ENCODE measurements around the gene ST3GAL3. TPM values are rescaled to one million over a fixed set of nuclear protein-coding genes. Genes with fewer than 3 reads are reported as not detected.
"Not testable (repeated sequence)": the region's sequence is repeated elsewhere in the genome, so short reads cannot be mapped to it uniquely, and the experiment has no call there.

The ST3GAL3 gene
- total RNA-seq, 1 donor from 2014 or later: 14.9 TPM

DNA sequence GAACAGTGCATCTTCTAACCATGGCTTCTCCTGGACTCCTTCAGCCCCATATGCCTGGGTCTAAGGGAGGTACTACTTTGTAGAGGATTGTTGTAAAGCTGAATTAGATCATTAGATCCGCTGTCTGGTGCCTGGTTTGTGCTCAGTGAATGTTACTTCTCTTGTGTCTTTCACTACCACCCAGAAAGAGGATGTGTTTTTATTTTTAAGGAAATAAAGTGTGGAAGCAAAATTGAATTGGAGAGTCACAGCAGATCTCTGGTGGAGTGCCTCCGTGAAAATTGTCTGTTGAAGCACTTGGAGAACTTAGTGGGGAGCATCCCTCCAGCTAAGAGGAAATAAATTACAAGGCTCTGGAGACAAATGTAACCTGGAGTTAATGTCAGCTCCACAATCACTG is 124.5 kb downstream of the ST3GAL3 start:
- no peak for DNase-seq (ENCODE audit: low spot score)
- H3K27me3 Mint-ChIP-seq (ENCODE audit: unreplicated experiment): peaks cover 2% of the 10 kb centered on the region
- no peaks in the 10 kb centered on the region for H3K36me3 Mint-ChIP-seq (ENCODE audit: low read depth, unreplicated experiment)
- peaks cover 25% of the 10 kb centered on the region for H3K4me1 Mint-ChIP-seq (ENCODE audit: unreplicated experiment)
- no peak overlapping the region for H3K27ac Mint-ChIP-seq (ENCODE audit: unreplicated experiment)
- no peak for TF ChIP-seq CTCF (IDR thresholded peaks at IDR 0.05; ENCODE audit: unreplicated experiment)
- no peaks in the 10 kb centered on the region for H3K9me3 Mint-ChIP-seq (ENCODE audit: unreplicated experiment)
- H3K4me3 Mint-ChIP-seq (ENCODE audit: unreplicated experiment): no peak overlapping the region

DNA sequence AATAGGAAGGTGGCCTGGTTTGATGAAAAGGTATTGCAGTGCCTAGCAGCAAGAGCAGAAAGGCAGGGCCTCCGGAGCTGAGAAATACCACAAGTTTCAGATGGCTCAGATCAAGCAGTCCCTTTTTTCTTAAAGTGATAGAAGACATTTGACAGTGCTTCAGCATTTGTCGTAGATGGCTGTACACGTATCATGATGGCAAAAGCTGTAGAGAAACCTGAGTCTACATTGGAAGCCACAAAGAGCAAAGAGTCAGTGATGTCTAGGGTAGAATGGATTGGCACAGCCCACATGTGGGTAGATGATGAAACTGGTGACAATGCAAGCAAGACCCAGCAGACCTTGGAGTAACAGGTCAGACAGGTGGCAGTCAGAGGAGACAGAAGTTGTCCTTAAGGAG is 124.9 kb downstream of the ST3GAL3 start:
- H3K36me3 Mint-ChIP-seq (ENCODE audit: low read depth, unreplicated experiment): no peaks in the 10 kb centered on the region
- TF ChIP-seq CTCF (IDR thresholded peaks at IDR 0.05; ENCODE audit: unreplicated experiment): no peak
- H3K4me3 Mint-ChIP-seq (ENCODE audit: unreplicated experiment): no peak overlapping the region
- H3K9me3 Mint-ChIP-seq (ENCODE audit: unreplicated experiment): no peaks in the 10 kb centered on the region
- peaks cover 25% of the 10 kb centered on the region for H3K4me1 Mint-ChIP-seq (ENCODE audit: unreplicated experiment)
- DNase-seq (ENCODE audit: low spot score): no peak
- no peak overlapping the region for H3K27ac Mint-ChIP-seq (ENCODE audit: unreplicated experiment)
- H3K27me3 Mint-ChIP-seq (ENCODE audit: unreplicated experiment): peaks cover 2% of the 10 kb centered on the region

GRCh38 chr1:43832998-43833397 is 125.7 kb downstream of the ST3GAL3 start:
- no peak overlapping the region for H3K27ac Mint-ChIP-seq (ENCODE audit: unreplicated experiment)
- no peak overlapping the region for H3K4me3 Mint-ChIP-seq (ENCODE audit: unreplicated experiment)
- peaks cover 2% of the 10 kb centered on the region for H3K27me3 Mint-ChIP-seq (ENCODE audit: unreplicated experiment)
- no peak for DNase-seq (ENCODE audit: low spot score)
- no peaks in the 10 kb centered on the region for H3K36me3 Mint-ChIP-seq (ENCODE audit: low read depth, unreplicated experiment)
- peaks cover 25% of the 10 kb centered on the region for H3K4me1 Mint-ChIP-seq (ENCODE audit: unreplicated experiment)
- no peak for TF ChIP-seq CTCF (IDR thresholded peaks at IDR 0.05; ENCODE audit: unreplicated experiment)
- H3K9me3 Mint-ChIP-seq (ENCODE audit: unreplicated experiment): no peaks in the 10 kb centered on the region

DNA sequence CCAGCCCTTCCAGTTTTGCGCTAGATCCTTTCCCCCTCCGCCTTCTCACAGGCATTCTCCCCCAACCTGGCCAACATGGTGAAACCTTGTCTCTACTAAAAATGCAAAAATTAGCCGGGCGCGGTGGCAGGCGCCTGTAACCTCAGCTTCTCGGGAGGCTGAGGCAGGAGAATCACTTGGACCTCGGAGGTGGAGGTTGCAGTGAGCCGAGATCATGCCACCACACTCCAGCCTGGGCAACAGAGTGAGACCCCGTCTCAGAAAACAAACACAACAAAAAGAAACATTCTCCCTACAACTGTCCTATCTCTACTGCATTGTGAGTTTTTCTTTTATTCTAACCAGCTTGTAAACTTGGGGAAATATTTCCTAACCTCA is 126.6 kb downstream of the ST3GAL3 start:
- not testable (repeated sequence) for DNase-seq (ENCODE audit: low spot score); H3K9me3 Mint-ChIP-seq (ENCODE audit: unreplicated experiment); H3K27ac Mint-ChIP-seq (ENCODE audit: unreplicated experiment); H3K27me3 Mint-ChIP-seq (ENCODE audit: unreplicated experiment); H3K4me3 Mint-ChIP-seq (ENCODE audit: unreplicated experiment); H3K36me3 Mint-ChIP-seq (ENCODE audit: low read depth, unreplicated experiment)
- peaks cover 25% of the 10 kb centered on the region for H3K4me1 Mint-ChIP-seq (ENCODE audit: unreplicated experiment)

GRCh38 chr1:43834280-43835081 is 127.1 kb downstream of the ST3GAL3 start:
- Mint-ChIP-seq H3K27me3 (ENCODE audit: unreplicated experiment) (peaks cover 2% of the 10 kb centered on the region), H3K27ac (ENCODE audit: unreplicated experiment) (no peak overlapping the region), H3K9me3 (ENCODE audit: unreplicated experiment) (no peaks in the 10 kb centered on the region), H3K36me3 (ENCODE audit: low read depth, unreplicated experiment) (peaks cover under 1% of the 10 kb centered on the region), H3K4me3 (ENCODE audit: unreplicated experiment) (no peak overlapping the region), H3K4me1 (ENCODE audit: unreplicated experiment) (peaks cover 25% of the 10 kb centered on the region)
- no peak for TF ChIP-seq CTCF (IDR thresholded peaks at IDR 0.05; ENCODE audit: unreplicated experiment)
- DNase-seq (ENCODE audit: low spot score): no peak

Data from endothelial cell (in vitro differentiated cells).